Measurements from ENCODE around the gene MLLT6. TPM values are rescaled to one million over a fixed set of nuclear protein-coding genes. Genes with fewer than 3 reads are reported as not detected.

The MLLT6 gene
- total RNA-seq, 1 experiment from 2014 or later = 50.6 TPM

DNA sequence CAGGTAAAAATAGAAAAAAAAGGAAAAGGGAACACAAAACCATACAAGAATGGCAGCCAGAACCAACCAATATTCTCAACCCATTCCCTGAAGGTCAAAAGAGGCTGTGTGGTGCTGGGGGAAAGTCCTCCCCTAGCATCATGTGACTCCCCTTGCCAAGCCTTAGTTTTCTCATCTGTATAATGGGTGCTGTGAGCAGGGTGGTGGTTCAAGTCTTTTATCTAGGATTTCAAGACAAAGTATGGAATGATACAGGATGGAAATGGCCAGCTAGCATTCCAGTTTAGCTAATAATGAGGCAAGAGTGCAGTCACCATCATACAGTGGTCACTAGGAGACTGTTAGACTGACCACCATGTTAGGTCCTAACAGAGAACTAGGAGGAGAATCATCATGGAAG is 68.2 kb downstream of the MLLT6 start:
- Histone ChIP-seq H3K27me3 (ENCODE audit: control insufficient read depth, insufficient read depth, low read length) (no peaks in the 10 kb centered on the region), H3K36me3 (ENCODE audit: control insufficient read depth, insufficient read depth, low read length) (peaks cover 3% of the 10 kb centered on the region), H3K27ac (ENCODE audit: low read length) (no peak overlapping the region), H3K4me3 (ENCODE audit: low read depth in 2 of 2, low read length in 2 of 2) (no peak overlapping the region), H3K9me3 (ENCODE audit: control insufficient read depth, insufficient read depth, low read depth, low read length) (no peaks in the 10 kb centered on the region), H3K4me1 (ENCODE audit: control insufficient read depth, insufficient read depth, low read length) (no peaks in the 10 kb centered on the region)
- BruUV-seq (replicated peaks) = no TSS peak
- ChIA-PET POLR2A (no interaction called here), CTCF (no interaction called here)
- ATAC-seq (no peak), DNase-seq (ENCODE audit: low read depth, low spot score) (no peak)
- TF ChIP-seq SIN3A (IDR thresholded peaks at IDR 0.05; ENCODE audit: borderline replicate concordance, insufficient read depth, low read depth, low read length) (no peak), POLR2AphosphoS5 (IDR thresholded peaks at IDR 0.05; ENCODE audit: low read depth, low read length) (no peak), TCF7L2 (IDR thresholded peaks at IDR 0.05; ENCODE audit: low read depth, low read length) (no peak)
- TF ChIP-seq, protein P1, sequence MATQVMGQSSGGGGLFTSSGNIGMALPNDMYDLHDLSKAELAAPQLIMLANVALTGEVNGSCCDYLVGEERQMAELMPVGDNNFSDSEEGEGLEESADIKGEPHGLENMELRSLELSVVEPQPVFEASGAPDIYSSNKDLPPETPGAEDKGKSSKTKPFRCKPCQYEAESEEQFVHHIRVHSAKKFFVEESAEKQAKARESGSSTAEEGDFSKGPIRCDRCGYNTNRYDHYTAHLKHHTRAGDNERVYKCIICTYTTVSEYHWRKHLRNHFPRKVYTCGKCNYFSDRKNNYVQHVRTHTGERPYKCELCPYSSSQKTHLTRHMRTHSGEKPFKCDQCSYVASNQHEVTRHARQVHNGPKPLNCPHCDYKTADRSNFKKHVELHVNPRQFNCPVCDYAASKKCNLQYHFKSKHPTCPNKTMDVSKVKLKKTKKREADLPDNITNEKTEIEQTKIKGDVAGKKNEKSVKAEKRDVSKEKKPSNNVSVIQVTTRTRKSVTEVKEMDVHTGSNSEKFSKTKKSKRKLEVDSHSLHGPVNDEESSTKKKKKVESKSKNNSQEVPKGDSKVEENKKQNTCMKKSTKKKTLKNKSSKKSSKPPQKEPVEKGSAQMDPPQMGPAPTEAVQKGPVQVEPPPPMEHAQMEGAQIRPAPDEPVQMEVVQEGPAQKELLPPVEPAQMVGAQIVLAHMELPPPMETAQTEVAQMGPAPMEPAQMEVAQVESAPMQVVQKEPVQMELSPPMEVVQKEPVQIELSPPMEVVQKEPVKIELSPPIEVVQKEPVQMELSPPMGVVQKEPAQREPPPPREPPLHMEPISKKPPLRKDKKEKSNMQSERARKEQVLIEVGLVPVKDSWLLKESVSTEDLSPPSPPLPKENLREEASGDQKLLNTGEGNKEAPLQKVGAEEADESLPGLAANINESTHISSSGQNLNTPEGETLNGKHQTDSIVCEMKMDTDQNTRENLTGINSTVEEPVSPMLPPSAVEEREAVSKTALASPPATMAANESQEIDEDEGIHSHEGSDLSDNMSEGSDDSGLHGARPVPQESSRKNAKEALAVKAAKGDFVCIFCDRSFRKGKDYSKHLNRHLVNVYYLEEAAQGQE (IDR thresholded peaks at IDR 0.05; ENCODE audit: insufficient read depth in 1 of 2, low read depth in 2 of 2, low read length in 1 of 2) = no peak
- TF ChIP-seq, protein P2, sequence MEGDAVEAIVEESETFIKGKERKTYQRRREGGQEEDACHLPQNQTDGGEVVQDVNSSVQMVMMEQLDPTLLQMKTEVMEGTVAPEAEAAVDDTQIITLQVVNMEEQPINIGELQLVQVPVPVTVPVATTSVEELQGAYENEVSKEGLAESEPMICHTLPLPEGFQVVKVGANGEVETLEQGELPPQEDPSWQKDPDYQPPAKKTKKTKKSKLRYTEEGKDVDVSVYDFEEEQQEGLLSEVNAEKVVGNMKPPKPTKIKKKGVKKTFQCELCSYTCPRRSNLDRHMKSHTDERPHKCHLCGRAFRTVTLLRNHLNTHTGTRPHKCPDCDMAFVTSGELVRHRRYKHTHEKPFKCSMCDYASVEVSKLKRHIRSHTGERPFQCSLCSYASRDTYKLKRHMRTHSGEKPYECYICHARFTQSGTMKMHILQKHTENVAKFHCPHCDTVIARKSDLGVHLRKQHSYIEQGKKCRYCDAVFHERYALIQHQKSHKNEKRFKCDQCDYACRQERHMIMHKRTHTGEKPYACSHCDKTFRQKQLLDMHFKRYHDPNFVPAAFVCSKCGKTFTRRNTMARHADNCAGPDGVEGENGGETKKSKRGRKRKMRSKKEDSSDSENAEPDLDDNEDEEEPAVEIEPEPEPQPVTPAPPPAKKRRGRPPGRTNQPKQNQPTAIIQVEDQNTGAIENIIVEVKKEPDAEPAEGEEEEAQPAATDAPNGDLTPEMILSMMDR (IDR thresholded peaks at IDR 0.05) = no peak
- intact Hi-C loops (cut with micrococcal nuclease; ENCODE audit: unreplicated experiment) (no loop called here), in situ Hi-C loops (cut with HindIII; ENCODE audit: low pct_unique_long_range_greater_than_20kb, low sequenced_read_pairs) (no loop called here)

DNA sequence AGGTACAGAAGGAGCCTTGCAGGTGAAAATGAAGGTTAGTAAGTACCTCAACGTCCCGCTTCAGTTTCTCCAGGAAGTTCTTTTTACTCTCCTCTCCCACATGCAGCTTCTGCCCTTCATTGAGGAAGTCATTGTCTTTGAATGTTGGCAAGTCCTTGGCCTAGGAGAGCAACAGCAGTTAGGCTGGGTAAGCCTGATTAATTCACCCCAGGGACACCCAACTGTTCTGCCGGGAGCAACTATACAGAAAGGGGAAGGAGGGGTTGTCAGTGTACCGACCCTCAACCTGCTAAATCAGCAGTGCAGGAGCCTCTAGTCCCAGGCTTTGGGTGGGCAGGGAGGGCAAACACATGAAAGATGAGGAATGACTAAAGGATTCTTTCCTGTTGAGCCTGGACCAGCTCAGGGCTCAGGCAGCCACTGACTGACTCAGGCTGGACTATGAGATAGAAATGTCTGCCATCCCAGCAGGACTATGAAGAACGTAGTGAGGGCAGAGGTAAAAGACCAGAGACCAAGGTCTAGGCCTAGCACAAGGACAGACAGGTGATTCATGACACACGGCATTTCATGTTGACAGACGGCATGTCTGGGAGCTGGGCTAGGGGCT is 72.7 kb downstream of the MLLT6 start:
- in situ Hi-C loops (cut with HindIII; ENCODE audit: low pct_unique_long_range_greater_than_20kb, low sequenced_read_pairs) (no loop called here), intact Hi-C loops (cut with micrococcal nuclease; ENCODE audit: unreplicated experiment) (no loop called here)
- TF ChIP-seq TCF7L2 (IDR thresholded peaks at IDR 0.05; ENCODE audit: low read depth, low read length) = no peak
- TF ChIP-seq, protein P2 (IDR thresholded peaks at IDR 0.05) = no peak
- TF ChIP-seq, protein P1 (IDR thresholded peaks at IDR 0.05; ENCODE audit: insufficient read depth in 1 of 2, low read depth in 2 of 2, low read length in 1 of 2) = no peak
- no peak for TF ChIP-seq SIN3A (IDR thresholded peaks at IDR 0.05; ENCODE audit: borderline replicate concordance, insufficient read depth, low read depth, low read length)
- no peak for TF ChIP-seq POLR2AphosphoS5 (IDR thresholded peaks at IDR 0.05; ENCODE audit: low read depth, low read length)
- H3K27me3 ChIP-seq (ENCODE audit: control insufficient read depth, insufficient read depth, low read length) = no peaks in the 10 kb centered on the region
- H3K27ac ChIP-seq (ENCODE audit: low read length) = no peak overlapping the region
- H3K4me1 ChIP-seq (ENCODE audit: control insufficient read depth, insufficient read depth, low read length) = no peaks in the 10 kb centered on the region
- no peak overlapping the region for H3K4me3 ChIP-seq (ENCODE audit: low read depth in 2 of 2, low read length in 2 of 2)
- ChIA-PET CTCF (no interaction called here), POLR2A (no interaction called here)
- DNase-seq (ENCODE audit: low read depth, low spot score) = no peak
- H3K36me3 ChIP-seq (ENCODE audit: control insufficient read depth, insufficient read depth, low read length) = peaks cover 6% of the 10 kb centered on the region
- ATAC-seq = no peak
- H3K9me3 ChIP-seq (ENCODE audit: control insufficient read depth, insufficient read depth, low read depth, low read length) = no peaks in the 10 kb centered on the region
- BruUV-seq (replicated peaks) = no TSS peak

All from Panc1 (cell line).